Skeletal muscle satellite cell (primary cell): ENCODE results near the gene TMC2.
"Not testable (repeated sequence)": the region's sequence is repeated elsewhere in the genome, so short reads cannot be mapped to it uniquely, and the experiment has no call there.

Experiments
- H3K27me3 ChIP-seq: 2 replicates; pipeline ENCODE4 v1.7.0; 2013; ENCODE audit warnings: low read length; ENCODE audit not compliant: control insufficient read depth, insufficient read depth
- H3K36me3 ChIP-seq: 2 replicates; pipeline ENCODE4 v1.7.0; 2013; ENCODE audit warnings: mild to moderate bottlenecking, control low read depth, low read length; ENCODE audit not compliant: insufficient read depth
- H3K4me1 ChIP-seq: 2 replicates; pipeline ENCODE4 v1.7.0; 2013; ENCODE audit warnings: low read length; ENCODE audit not compliant: control insufficient read depth, insufficient read depth
- H3K4me2 ChIP-seq: 2 replicates; pipeline ENCODE4 v1.7.0; 2013; ENCODE audit warnings: mild to moderate bottlenecking, low read length
- H3K4me3 ChIP-seq: 2 replicates; pipeline ENCODE4 v1.7.0; 2013; ENCODE audit warnings: low read length
- H3K9ac ChIP-seq: 2 replicates; pipeline ENCODE4 v1.7.0; 2013; ENCODE audit warnings: mild to moderate bottlenecking, low read depth, low read length, moderate library complexity
- H3K9me3 ChIP-seq: replicated peaks from 2 replicates; pipeline ENCODE4 v1.7.0; 2013; ENCODE audit warnings: mild to moderate bottlenecking, control low read depth, low read length

Gene TMC2

DNA sequence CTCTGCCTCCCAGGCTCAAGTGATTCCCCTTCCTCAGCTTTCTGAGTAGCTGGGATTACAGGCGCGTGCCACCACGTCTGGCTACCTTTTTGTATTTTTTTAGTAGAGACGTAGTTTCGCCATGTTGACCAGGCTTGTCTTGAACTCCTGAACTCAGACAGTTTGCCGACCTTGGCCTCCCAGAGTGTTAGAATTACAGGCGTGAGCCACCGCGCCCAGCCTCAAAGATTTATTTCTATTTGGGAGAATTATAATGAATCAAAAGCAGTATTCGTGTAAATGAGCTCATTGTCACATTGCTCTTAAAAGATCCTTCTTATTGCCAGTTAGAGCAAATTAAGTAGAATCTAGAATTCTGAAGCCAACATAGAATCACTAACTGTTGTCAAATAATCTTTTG, 18.3 kb upstream of the TMC2 start:
- Histone ChIP-seq H3K27me3 (no peaks in the 10 kb centered on the region), H3K36me3 (no peaks in the 10 kb centered on the region), H3K4me3 (no peak overlapping the region), H3K9me3 (no peaks in the 10 kb centered on the region), H3K4me2 (no peak overlapping the region), H3K4me1 (peaks cover 11% of the 10 kb centered on the region), H3K9ac (no peak overlapping the region)

DNA sequence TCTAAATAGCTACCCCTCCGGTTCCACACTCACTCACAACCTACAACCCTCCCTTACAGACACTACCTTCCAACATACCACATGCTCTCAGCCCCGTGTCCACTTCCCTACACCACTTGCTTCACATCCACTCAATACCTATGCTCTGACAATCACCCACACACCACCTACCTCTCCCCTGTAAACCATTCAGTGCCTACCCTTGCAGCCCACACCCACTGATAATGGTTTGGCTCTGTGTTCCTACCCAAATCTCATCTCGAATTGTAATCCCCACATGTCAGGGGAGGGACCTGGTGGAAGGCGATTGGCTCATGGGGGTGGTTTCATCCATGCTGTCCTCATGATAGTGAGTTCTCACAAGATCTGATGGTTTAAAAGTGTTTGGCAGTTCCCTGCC, 17.8 kb upstream of the TMC2 start:
- no peak overlapping the region for H3K4me2 ChIP-seq
- H3K27me3 ChIP-seq = no peaks in the 10 kb centered on the region
- H3K9me3 ChIP-seq = no peaks in the 10 kb centered on the region
- no peak overlapping the region for H3K4me3 ChIP-seq
- H3K4me1 ChIP-seq = peaks cover 11% of the 10 kb centered on the region
- H3K36me3 ChIP-seq = no peaks in the 10 kb centered on the region
- H3K9ac ChIP-seq = no peak overlapping the region

DNA sequence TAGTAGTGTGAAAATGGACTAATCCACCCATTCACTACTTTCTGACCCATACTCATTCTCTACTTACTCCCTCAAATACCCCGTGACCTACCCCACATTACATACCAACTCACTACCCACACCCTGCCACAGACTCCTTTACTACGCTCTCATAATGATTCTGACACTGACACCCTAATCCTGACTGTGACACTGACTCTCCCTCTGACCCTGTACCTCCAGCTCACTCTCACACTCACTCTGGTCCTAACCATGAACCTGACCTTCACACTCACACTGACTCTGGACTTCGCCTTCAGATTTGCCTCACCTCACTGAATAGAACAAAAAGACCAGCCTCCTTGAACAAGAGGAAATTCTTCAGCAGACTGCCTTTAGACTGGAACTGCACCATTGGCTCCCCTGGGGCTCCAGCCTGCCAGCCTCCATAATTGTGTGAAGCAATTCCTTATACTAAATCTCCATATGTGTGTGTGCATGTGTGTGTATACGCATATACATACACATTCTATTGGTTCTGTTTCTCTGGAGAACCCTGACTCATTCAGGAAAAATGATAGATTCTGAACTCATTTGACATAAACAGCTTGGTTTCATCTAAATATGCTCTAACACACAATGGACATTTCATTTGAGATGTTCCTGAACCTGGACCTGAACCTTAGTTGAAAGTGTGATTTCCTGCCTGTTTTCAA, 17.1 kb upstream of the TMC2 start:
- H3K9ac ChIP-seq = no peak overlapping the region
- no peaks in the 10 kb centered on the region for H3K36me3 ChIP-seq
- H3K27me3 ChIP-seq = no peaks in the 10 kb centered on the region
- H3K4me2 ChIP-seq = no peak overlapping the region
- no peak overlapping the region for H3K4me3 ChIP-seq
- H3K4me1 ChIP-seq = peaks cover 11% of the 10 kb centered on the region
- no peaks in the 10 kb centered on the region for H3K9me3 ChIP-seq

DNA sequence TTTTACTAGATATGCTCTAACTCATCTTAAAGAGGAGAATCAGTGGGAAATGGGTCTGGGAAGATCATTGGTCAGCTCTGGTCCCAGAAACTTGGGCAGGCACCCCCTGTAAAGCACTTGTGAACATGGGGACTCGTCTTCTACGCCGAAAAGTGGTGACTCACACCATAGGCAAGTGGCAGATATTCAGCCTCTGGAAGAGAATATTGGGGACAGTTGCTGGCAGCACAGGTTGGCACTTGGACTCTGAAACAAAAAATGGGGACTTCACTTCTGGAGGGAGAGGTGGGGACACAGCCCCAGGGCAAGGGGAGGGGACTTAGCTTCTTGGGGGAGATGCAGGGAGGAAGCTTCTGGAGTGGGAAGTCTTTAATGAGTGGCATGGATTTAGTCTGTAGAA, 15.8 kb upstream of the TMC2 start:
- Histone ChIP-seq H3K27me3 (no peaks in the 10 kb centered on the region), H3K4me1 (peaks cover 6% of the 10 kb centered on the region), H3K9me3 (no peaks in the 10 kb centered on the region), H3K36me3 (no peaks in the 10 kb centered on the region), H3K9ac (no peak overlapping the region), H3K4me2 (no peak overlapping the region), H3K4me3 (no peak overlapping the region)

DNA sequence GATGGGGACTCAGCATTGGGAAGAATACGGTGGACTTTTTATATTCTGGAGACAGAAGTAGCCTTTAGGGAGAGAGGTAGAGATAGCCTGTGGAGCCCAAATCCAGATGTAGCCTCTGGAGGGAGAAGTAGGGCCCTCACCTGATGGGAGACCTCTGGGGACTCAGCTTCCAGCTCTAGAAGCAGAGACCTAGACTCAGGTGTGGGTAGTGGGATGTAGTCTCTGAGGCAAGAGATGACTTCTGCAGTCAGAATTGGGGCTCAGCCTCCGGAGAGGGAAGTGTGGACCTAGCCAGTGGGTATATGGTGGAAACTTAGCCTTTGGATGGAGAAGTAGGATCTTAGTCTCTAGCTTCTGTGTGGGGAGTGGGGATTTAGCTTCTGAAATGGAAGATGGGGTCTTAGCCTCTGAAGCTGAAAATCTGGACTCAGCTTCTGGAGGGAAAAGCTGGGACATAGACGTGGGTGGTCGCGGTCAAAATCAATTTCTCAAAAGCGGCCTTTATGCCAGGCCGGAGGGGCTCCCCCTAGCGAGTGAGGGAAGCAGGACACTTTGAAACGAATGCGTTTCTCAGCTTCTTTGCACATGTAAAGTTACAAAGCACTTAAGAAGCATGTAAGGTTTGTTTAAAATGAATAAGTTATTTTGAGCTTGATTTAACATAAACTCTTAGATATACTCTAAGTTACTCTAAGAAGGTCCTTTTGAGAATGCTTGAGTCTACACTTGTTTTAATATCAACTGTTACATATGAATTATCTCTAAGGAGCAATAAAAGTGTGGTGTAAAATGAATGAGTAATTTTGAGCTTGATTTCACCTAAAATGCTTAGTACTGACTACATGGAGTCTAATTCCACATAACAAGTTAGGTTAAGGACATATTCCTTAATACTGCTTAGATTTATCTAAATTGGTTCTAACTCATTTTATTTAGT, 14.7 kb upstream of the TMC2 start:
- no peaks in the 10 kb centered on the region for H3K36me3 ChIP-seq
- H3K9me3 ChIP-seq = no peaks in the 10 kb centered on the region
- peaks cover 6% of the 10 kb centered on the region for H3K4me1 ChIP-seq
- no peak overlapping the region for H3K9ac ChIP-seq
- H3K27me3 ChIP-seq = no peaks in the 10 kb centered on the region
- H3K4me3 ChIP-seq = no peak overlapping the region
- H3K4me2 ChIP-seq = no peak overlapping the region

DNA sequence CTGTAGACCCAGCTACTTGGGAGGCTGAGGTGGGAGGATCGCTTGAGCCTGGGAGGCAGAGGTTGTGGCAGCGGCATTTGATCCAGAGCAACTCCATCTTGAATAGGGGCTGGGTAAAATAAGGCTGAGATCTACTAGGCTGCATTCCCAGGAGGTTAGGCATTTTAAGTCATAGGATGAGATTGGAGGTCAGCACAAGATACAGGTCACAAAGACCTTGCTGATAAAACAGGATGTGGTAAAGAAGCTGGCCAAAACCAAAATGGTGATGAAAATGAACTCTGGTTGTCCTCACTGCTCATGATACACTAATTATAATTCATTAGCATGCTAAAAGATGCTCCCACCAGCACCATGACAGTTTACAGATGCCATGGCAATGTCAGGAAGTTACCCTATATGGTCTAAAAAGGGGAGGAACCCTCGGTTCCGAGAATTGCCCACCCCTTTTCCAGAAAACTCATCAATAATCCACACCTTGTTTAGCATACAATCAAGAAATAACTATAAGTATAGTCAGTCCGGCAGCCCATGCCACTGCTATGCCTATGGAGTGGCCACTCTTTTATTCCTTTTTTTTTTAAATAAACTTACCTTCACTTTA, 13.4 kb upstream of the TMC2 start:
- H3K4me2 ChIP-seq = not testable (repeated sequence)

DNA sequence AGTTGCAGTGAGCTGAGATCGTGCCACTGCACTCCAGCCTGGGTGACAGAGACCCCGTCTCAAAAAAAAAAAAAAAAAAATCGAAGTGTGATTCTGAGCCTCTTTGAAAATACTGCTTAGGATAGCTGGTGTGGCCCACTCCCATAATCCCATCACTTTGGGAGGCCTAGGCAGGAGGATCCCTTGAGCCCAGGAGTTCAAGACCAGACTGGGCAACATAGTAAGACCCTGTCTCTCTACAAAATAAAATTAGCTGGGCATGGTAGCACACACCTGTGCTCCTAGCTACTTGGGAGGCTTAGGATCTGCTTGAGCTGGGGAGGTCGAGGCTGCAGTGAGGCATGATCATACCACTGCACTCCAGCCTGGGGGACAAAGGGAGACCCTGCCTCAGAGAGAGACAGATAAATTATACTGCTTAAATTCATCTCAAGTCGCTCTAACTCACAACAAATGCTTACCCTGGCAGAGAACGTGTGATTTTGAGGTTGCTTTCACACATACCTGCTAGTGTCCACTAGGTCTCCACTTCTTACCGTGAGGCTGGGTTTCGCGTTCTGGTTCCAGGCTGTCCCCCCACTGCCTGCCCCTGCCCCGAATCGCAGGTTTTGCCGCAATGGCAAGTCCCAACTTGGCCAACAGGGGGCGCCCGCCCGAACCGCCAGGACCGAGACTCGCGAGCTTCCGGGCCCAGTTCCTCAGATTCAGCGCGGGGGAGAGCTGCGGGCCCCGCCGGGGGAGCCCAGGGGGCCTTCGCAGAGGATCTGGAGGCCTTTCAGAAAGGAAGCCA, 12.3 kb upstream of the TMC2 start:
- H3K36me3 ChIP-seq = no peaks in the 10 kb centered on the region
- H3K4me1 ChIP-seq = peaks cover 6% of the 10 kb centered on the region
- H3K9me3 ChIP-seq = no peaks in the 10 kb centered on the region
- peak overlapping the region; percentile 93 for H3K9ac ChIP-seq
- H3K27me3 ChIP-seq = peaks cover 22% of the 10 kb centered on the region
- peak overlapping the region; percentile 82 for H3K4me2 ChIP-seq
- H3K4me3 ChIP-seq = peak overlapping the region; percentile 86

More for the DNA sequence above, 13.4 kb upstream of the TMC2 start:
- H3K9me3 ChIP-seq, H3K9ac ChIP-seq, H3K36me3 ChIP-seq, H3K4me1 ChIP-seq, H3K4me3 ChIP-seq: not testable (repeated sequence)
- H3K27me3 ChIP-seq = peaks cover 10% of the 10 kb centered on the region

DNA sequence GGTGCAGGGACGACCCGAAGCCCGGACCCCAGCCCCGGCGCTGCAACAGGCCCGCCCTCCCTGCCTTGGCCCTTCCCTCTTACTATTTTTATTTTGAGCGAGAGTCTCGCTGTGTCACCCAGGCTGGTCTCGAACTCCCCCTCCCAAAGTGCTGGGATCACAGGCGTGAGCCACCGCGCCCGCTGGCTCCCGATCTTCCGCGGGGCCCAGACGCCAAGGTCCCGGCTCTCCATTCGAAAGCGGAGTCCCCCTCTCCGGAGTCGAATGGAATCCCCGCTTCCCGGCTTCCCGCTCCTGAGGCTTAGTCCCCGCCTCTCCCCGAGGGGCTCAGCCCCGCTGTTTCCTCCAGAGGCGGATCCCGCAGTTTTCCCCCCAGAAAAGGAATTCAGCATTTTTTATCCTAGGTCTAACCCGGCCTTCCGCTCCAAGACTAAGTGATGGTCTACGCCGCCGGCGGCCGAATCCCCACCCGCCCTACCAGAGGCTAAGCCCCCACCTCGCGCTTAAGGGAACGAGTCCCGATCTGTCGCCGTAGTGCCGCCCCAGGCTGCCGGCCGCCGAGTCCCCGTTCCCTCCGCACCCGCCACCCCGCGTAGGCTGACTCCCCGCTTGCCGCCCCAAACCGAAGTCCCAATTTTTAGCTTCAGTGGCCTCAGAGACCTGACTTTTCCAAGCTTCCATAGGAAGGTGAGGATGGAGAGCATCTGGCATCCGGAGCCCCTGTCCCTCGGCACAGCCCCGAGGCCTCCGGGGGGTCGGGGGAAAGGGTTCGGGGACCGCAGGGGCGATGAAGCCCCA, 11.5 kb upstream of the TMC2 start:
- peak overlapping the region; percentile 82 for H3K4me2 ChIP-seq

DNA sequence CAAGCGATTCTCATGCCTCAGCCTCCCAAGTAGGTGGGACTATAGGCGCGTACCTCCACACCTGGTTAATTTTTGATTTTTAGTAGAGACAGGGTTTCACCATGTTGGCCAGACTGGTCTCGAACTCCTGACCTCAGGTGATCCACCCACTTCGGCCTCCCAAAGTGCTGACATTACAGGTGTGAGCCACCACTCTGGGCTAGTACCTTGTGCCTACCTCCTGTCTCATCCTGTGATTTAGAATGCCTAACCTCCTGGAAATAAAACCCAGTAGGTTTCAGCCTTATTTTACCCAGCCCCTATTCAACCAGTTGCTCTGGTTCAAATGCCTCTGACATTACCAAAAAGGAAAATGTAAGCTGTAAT, 10.2 kb upstream of the TMC2 start:
- not testable (repeated sequence) for H3K4me3 ChIP-seq, H3K9me3 ChIP-seq, H3K36me3 ChIP-seq

More for the DNA sequence above, 11.5 kb upstream of the TMC2 start:
- H3K4me1 ChIP-seq = peaks cover 6% of the 10 kb centered on the region
- H3K9ac ChIP-seq = peak overlapping the region; percentile 93
- peaks cover 30% of the 10 kb centered on the region for H3K27me3 ChIP-seq
- H3K36me3 ChIP-seq = no peaks in the 10 kb centered on the region
- no peaks in the 10 kb centered on the region for H3K9me3 ChIP-seq
- peak overlapping the region; percentile 86 for H3K4me3 ChIP-seq

DNA sequence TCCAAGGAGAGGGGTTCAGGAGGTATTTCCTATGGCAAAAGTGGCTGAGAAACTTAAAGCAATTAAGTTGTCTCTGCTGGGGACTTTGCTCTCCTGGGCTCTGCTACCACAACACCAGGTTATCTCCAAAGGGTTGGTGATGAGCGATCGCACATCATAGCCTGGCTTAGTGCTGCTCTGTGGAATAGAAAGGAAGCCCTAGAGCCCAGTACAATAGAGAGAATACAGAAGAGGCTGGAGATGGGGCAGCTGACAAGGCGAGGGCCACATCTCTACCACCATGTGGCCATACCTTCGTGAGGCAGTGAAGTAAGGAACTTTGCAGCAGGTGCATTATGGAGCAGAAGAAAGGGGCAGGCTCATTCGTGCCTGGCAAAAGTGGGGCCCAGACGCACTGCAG, 8.6 kb upstream of the TMC2 start:
- Histone ChIP-seq H3K9ac (no peak overlapping the region), H3K4me1 (peaks cover 6% of the 10 kb centered on the region), H3K4me2 (no peak overlapping the region), H3K4me3 (no peak overlapping the region), H3K9me3 (no peaks in the 10 kb centered on the region), H3K36me3 (no peaks in the 10 kb centered on the region), H3K27me3 (peaks cover 43% of the 10 kb centered on the region)

More for the DNA sequence above, 10.2 kb upstream of the TMC2 start:
- H3K4me2 ChIP-seq, H3K4me1 ChIP-seq, H3K9ac ChIP-seq: not testable (repeated sequence)
- peaks cover 33% of the 10 kb centered on the region for H3K27me3 ChIP-seq
